ENCODE results near the gene AURKAIP1.
A peak's percentile ranks its signal among the peaks of the same experiment; 100 is the strongest.

AURKAIP1 gene

DNA sequence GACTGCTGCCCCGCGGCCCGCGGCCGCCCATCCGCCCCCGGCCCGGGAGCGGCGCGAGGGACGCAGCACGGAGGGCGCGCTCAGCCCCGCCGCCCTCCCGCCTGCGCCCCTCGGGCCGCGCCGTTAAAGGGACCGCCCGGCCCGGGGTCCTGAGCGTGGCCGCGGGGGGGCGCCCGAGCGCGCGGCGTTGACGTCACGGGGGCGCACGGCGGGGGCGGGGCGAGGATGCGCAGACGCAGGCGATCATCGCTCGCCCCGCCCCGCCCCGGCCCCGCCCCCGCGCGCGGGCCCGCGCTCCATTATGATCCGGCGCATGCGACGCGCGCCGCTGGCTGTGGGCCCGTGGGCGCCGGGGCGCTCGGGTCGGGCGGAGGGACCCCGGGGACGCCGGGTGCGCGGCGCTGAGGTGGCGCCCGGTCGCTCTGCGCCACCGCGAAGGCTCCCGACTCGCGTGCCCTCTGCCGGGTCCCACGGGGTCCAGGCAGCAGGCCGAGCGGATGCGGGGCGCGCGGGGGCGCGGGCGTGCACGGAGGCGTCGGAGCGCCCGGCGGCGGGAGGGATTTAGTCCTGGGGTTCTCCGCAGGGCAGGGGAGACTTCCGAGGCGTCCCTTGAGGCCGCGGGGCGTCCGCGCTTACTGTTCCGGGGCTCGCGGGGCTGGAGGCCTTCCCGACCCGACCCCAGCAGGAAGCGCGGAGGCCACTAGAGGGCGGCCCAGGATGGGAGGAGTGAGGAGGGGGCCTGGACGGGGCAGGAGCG, 25.6 kb downstream of the AURKAIP1 start, which contains the start of gene DVL1:
TSS of gene DVL1 (minus strand) at position 163 of the 757 bp plus-strand sequence. CDS start 353 bp downstream, outside the sequence.
- Histone ChIP-seq H3K9ac (ENCODE audit: low read length) (peak within 1 kb of the TSS; percentile 98), H3K79me2 (ENCODE audit: control insufficient read depth, insufficient read depth, low read length, poor library complexity) (peaks cover 28% of the 10 kb centered on the region), H3K4ac (ENCODE audit: low read depth, low read length) (peak within 1 kb of the TSS; percentile 94), H3K4me3 (ENCODE audit: low read depth, low read length) (peak within 1 kb of the TSS; percentile 91), H4K12ac (ENCODE audit: low read depth, low read length) (peak within 1 kb of the TSS; percentile 82), H3K9me3 (ENCODE audit: insufficient read depth, low read depth, low read length) (no peaks in the 10 kb centered on the region), H3K4me1 (ENCODE audit: control insufficient read depth in 1 of 2, insufficient read depth in 2 of 2, low read length in 2 of 2) (peaks cover 27 to 47% of the 10 kb centered on the region in 2 experiments), H3K27me3 (ENCODE audit: insufficient read depth, low read length) (peaks cover 5% of the 10 kb centered on the region), H3K18ac (ENCODE audit: low read length) (peak within 1 kb of the TSS; percentile 96), H3K27ac (ENCODE audit: low read depth, low read length) (peak within 1 kb of the TSS; percentile 94), H2BK120ac (ENCODE audit: insufficient read depth, low read length, poor library complexity) (peak within 1 kb of the TSS; percentile 62), H2BK5ac (ENCODE audit: low read depth, low read length, poor library complexity) (peak within 1 kb of the TSS; percentile 85), H3K14ac (ENCODE audit: low read length) (peak within 1 kb of the TSS; percentile 96), H4K8ac (ENCODE audit: low read depth, low read length) (peak within 1 kb of the TSS; percentile 98), H3K23ac (ENCODE audit: low read length) (no peak within 1 kb of the TSS), H4K91ac (ENCODE audit: low read depth, low read length) (peak within 1 kb of the TSS; percentile 97), H2BK12ac (ENCODE audit: low read length) (no peak within 1 kb of the TSS), H3K36me3 (ENCODE audit: control insufficient read depth in 1 of 2, insufficient read depth in 2 of 2, low read length in 2 of 2) (peaks cover 25 to 30% of the 10 kb centered on the region in 2 experiments), H2AK5ac (ENCODE audit: low read length) (peak within 1 kb of the TSS; percentile 87), H2AFZ (ENCODE audit: insufficient read depth, low read length, poor library complexity) (peak within 1 kb of the TSS; percentile 78), H3K4me2 (ENCODE audit: low read length) (peak within 1 kb of the TSS; percentile 95), H3K79me1 (ENCODE audit: low read length) (peaks cover 14% of the 10 kb centered on the region)
- peak in 1 of 2 donors; percentile 79 for DNase-seq
- WGBS (ENCODE audit: extremely low coverage, insufficient coverage, insufficient read length) = no CpG with 5 or more reads among the region's 122 CpGs

DNA sequence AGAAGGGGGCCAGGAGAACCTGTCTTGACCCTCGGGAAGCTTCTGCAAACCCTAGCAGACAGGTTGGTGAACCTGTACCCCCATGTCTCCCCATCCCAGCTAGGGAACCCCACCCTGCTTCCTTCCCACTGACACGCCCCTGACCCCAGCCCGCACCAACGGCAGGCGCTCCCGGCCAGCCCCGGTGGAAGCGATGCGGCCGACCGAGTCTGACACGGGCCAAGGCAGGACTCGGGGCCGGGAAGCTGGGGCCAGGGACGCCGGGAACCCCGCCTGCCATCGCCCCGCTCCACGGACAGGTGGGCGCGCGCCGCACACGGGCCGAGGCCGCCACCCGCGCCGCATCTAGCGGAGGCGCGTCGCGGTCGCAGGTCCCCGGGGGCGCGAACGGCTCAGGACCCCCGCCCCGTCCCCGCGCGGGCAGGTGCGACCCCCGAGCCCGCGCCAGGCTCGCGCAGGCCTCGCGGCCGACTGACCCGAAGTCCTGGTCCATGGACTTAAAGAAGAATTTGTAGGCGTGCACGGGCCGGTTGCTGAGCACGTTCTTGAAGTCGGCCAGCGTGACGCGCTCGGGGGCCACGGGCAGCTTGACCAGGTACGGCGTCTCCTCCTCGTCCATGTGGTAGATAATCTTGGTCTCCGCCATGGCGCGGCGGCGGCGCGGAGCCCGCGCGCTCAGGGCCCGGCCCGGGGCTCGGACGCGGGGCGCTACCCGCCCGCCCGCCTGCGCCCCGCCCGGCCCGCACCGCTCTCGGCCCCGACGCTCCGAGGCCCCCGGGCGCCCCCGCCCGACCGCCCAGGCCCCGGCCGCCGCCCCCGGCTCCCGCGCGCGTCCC, 26.4 kb downstream of the AURKAIP1 start:
- peak; percentile 46 to 68 for DNase-seq
- Histone ChIP-seq H3K9ac (ENCODE audit: low read length) (peak overlapping the region; percentile 80), H2BK5ac (ENCODE audit: low read depth, low read length, poor library complexity) (peak overlapping the region; percentile 35), H3K14ac (ENCODE audit: low read length) (peak overlapping the region; percentile 95), H3K79me1 (ENCODE audit: low read length) (peaks cover 14% of the 10 kb centered on the region), H3K4me2 (ENCODE audit: low read length) (peak overlapping the region; percentile 73), H3K27ac (ENCODE audit: low read depth, low read length) (peak overlapping the region; percentile 23), H3K36me3 (ENCODE audit: control insufficient read depth in 1 of 2, insufficient read depth in 2 of 2, low read length in 2 of 2) (peaks cover 17 to 22% of the 10 kb centered on the region in 2 experiments), H4K8ac (ENCODE audit: low read depth, low read length) (peak overlapping the region; percentile 84), H3K23ac (ENCODE audit: low read length) (no peak overlapping the region), H3K79me2 (ENCODE audit: control insufficient read depth, insufficient read depth, low read length, poor library complexity) (peaks cover 28% of the 10 kb centered on the region), H3K27me3 (ENCODE audit: insufficient read depth, low read length) (no peaks in the 10 kb centered on the region), H3K9me3 (ENCODE audit: insufficient read depth, low read depth, low read length) (no peaks in the 10 kb centered on the region), H3K18ac (ENCODE audit: low read length) (peak overlapping the region; percentile 96), H4K91ac (ENCODE audit: low read depth, low read length) (peak overlapping the region; percentile 67), H3K4me1 (ENCODE audit: control insufficient read depth in 1 of 2, insufficient read depth in 2 of 2, low read length in 2 of 2) (peaks cover 23 to 45% of the 10 kb centered on the region in 2 experiments), H3K4ac (ENCODE audit: low read depth, low read length) (peak overlapping the region; percentile 94), H2BK12ac (ENCODE audit: low read length) (no peak overlapping the region), H4K12ac (ENCODE audit: low read depth, low read length) (peak overlapping the region; percentile 82), H3K4me3 (ENCODE audit: low read depth, low read length) (peak overlapping the region; percentile 82), H2BK120ac (ENCODE audit: insufficient read depth, low read length, poor library complexity) (peak overlapping the region; percentile 47), H2AK5ac (ENCODE audit: low read length) (peak overlapping the region; percentile 69), H2AFZ (ENCODE audit: insufficient read depth, low read length, poor library complexity) (peak overlapping the region; percentile 75)
- WGBS (ENCODE audit: extremely low coverage, insufficient coverage, insufficient read length) = no CpG with 5 or more reads among the region's 109 CpGs

- Histone ChIP-seq H3K27me3 (ENCODE audit: insufficient read depth, low read length) (no peaks in the 10 kb centered on the region), H3K23ac (ENCODE audit: low read length) (no peak overlapping the region), H3K18ac (ENCODE audit: low read length) (peak overlapping the region; percentile 96), H2BK5ac (ENCODE audit: low read depth, low read length, poor library complexity) (peak overlapping the region; percentile 35), H2BK120ac (ENCODE audit: insufficient read depth, low read length, poor library complexity) (no peak overlapping the region), H2AFZ (ENCODE audit: insufficient read depth, low read length, poor library complexity) (peak overlapping the region; percentile 48), H3K9me3 (ENCODE audit: insufficient read depth, low read depth, low read length) (no peaks in the 10 kb centered on the region), H3K4me2 (ENCODE audit: low read length) (peak overlapping the region; percentile 73), H3K4me3 (ENCODE audit: low read depth, low read length) (peak overlapping the region; percentile 82), H3K79me2 (ENCODE audit: control insufficient read depth, insufficient read depth, low read length, poor library complexity) (peaks cover 28% of the 10 kb centered on the region), H4K8ac (ENCODE audit: low read depth, low read length) (peak overlapping the region; percentile 47), H2AK5ac (ENCODE audit: low read length) (peak overlapping the region; percentile 69), H3K36me3 (ENCODE audit: control insufficient read depth in 1 of 2, insufficient read depth in 2 of 2, low read length in 2 of 2) (peaks cover 9 to 14% of the 10 kb centered on the region in 2 experiments), H3K9ac (ENCODE audit: low read length) (peak overlapping the region; percentile 16), H3K14ac (ENCODE audit: low read length) (peak overlapping the region; percentile 95), H4K12ac (ENCODE audit: low read depth, low read length) (peak overlapping the region; percentile 82), H3K79me1 (ENCODE audit: low read length) (peaks cover 14% of the 10 kb centered on the region), H3K27ac (ENCODE audit: low read depth, low read length) (peak overlapping the region; percentile 11), H4K91ac (ENCODE audit: low read depth, low read length) (peak overlapping the region; percentile 67), H2BK12ac (ENCODE audit: low read length) (no peak overlapping the region), H3K4ac (ENCODE audit: low read depth, low read length) (peak overlapping the region; percentile 94), H3K4me1 (ENCODE audit: control insufficient read depth in 1 of 2, insufficient read depth in 2 of 2, low read length in 2 of 2) (peaks cover 22 to 44% of the 10 kb centered on the region in 2 experiments)
- peak; percentile 70 to 74 for DNase-seq
- no CpG with 5 or more reads among the region's 26 CpGs for whole genome bisulfite sequencing (ENCODE audit: extremely low coverage, insufficient coverage, insufficient read length)
Measured at GRCh38 chr1:1347663-1348419, 27.2 kb downstream of the AURKAIP1 start.

Data from trophoblast cell (in vitro differentiated cells and primary cell).